ENCODE data around the gene PLCH1. TPM values are rescaled to one million over a fixed set of nuclear protein-coding genes. Genes with fewer than 3 reads are reported as not detected.

Gene PLCH1
- total RNA-seq, 2 donors from 2014 or later: 0.05 to 0.23 TPM

DNA sequence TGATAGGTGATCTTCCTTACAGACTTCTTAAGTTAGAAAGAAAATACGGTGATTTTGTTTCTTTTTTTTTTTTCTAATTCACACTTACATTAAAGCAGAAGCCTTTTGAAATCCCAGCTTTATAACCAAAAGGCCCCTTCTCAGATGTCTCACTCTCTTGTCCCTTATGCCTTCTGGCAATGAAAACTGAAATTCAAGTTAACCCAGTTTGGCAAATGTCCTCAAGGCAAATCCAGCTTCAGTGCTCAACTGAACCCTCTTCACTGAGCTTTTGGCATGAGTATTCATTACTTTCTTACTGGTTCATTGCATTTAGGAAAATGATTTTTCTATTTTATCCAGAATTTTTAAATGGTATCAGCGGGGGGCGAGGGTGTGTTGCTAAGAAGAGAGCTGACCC is 17.0 kb downstream of the PLCH1 start:
- DNase-seq (ENCODE audit: low spot score in 2 of 2) (no peak), ATAC-seq (no peak)
- H3K27ac Mint-ChIP-seq: no peak overlapping the region
- H3K9me3 Mint-ChIP-seq: no peaks in the 10 kb centered on the region
- H3K36me3 Mint-ChIP-seq: peaks cover 0 to 6% of the 10 kb centered on the region in 2 donors

DNA sequence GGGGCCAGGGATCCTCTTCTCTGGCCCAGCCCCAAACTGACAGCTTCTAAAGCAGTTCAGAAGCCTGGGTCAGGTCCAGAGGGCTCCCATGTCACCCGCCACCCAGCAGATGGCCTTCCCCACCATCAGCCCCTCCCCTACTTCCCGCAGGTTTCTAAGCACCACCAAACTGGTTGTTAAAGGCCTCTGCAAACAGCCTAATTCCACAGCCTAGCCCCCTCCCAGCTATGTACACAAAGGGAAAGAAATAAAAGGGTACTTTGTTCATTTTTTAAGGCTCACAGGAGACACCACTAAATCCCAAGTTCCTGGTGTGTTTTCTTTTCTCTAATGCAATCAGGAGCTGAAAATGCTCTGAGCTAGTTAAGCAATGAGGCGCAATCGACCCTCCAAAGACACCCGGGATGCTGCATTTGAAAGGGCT is 30.6 kb downstream of the PLCH1 start:
- ATAC-seq: no peak
- no peak overlapping the region for H3K27ac Mint-ChIP-seq
- H3K9me3 Mint-ChIP-seq: peaks cover 8 to 16% of the 10 kb centered on the region in 2 donors
- no peak for DNase-seq (ENCODE audit: low spot score in 2 of 2)
- H3K36me3 Mint-ChIP-seq: peaks cover 0 to 4% of the 10 kb centered on the region in 2 donors

DNA sequence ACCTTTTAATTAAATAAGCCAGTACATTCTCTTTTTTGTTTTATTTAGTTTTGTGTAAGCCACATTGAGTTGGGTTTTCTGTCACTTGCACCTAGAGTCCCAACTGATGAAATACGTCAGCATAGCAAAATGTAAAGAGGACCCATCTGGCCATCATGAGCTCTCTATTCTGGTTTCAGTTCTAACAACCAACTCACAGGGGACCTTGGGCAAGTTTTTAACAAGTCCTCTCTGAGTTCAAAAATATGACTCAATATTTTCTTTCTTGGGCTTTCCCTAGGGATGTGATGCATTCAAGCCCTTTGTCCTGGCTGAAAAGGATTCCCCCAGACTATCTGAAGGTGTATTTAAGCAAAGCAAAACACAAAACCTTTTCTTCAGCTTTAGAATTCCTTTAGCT is 32.9 kb downstream of the PLCH1 start:
- no peak for DNase-seq (ENCODE audit: low spot score in 2 of 2)
- no peak for ATAC-seq
- Mint-ChIP-seq H3K36me3 (peaks cover 0 to 4% of the 10 kb centered on the region in 2 donors), H3K9me3 (peaks cover 0 to 8% of the 10 kb centered on the region in 2 donors), H3K27ac (no peak overlapping the region)

DNA sequence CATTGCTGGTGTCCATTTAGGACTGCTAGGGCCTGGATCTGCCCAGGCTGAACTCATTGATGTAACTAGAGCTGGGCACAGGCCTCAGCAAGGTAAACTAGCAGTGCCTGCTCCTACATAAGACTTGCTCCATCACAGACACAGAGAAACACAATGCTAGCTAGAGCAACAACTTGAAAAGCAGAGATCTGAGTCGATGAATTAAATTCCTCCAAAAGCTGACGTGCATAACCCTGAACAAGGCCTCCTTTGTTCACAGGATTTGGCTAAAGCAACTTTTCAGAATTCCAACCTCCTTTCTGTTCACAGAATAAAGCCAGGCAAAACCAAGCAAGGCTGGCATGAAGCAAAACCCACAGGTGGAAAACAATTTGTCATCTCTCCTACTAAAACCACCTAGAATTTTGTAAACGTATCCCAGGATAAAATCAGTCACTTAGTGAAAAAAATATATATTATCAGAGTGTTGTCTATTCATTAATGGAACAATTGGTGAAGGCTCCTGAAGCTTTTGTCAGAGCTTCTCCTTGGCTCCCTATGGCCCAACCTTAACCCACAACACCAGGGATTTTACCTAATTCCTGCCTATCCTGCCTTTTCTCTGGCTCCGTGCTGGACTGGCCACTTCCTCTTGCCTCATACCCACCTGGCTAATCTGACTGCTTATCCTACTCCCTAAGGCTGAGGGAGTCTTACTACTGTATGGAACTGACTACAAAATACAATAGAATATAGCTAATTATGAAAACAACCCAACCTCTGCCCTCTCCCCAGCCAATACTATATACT is 39.9 kb downstream of the PLCH1 start:
- Mint-ChIP-seq H3K36me3 (no peaks in the 10 kb centered on the region), H3K9me3 (no peaks in the 10 kb centered on the region), H3K27ac (no peak overlapping the region)
- DNase-seq (ENCODE audit: low spot score in 2 of 2) (no peak), ATAC-seq (no peak)

DNA sequence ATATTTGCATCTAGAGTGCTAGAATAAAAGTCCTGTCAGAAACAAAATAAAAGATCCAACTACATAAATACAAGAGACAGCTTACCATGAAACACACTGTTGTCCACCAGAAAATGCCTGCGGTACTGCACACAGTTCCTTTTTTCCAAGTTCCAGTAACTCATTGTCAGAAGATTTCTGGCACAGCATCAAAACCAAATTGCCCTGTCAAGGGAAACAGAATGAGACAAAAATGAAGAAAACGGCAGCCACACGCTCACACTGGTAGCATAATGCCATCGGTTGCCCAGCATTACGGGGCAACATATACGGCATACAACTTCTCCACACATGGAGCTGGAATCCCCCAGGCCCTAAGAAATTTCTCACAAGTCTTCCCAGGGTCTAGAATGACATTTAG is 40.8 kb downstream of the PLCH1 start:
- Mint-ChIP-seq H3K9me3 (no peaks in the 10 kb centered on the region), H3K36me3 (no peaks in the 10 kb centered on the region), H3K27ac (no peak overlapping the region)
- DNase-seq (ENCODE audit: low spot score in 2 of 2) (no peak), ATAC-seq (no peak)

DNA sequence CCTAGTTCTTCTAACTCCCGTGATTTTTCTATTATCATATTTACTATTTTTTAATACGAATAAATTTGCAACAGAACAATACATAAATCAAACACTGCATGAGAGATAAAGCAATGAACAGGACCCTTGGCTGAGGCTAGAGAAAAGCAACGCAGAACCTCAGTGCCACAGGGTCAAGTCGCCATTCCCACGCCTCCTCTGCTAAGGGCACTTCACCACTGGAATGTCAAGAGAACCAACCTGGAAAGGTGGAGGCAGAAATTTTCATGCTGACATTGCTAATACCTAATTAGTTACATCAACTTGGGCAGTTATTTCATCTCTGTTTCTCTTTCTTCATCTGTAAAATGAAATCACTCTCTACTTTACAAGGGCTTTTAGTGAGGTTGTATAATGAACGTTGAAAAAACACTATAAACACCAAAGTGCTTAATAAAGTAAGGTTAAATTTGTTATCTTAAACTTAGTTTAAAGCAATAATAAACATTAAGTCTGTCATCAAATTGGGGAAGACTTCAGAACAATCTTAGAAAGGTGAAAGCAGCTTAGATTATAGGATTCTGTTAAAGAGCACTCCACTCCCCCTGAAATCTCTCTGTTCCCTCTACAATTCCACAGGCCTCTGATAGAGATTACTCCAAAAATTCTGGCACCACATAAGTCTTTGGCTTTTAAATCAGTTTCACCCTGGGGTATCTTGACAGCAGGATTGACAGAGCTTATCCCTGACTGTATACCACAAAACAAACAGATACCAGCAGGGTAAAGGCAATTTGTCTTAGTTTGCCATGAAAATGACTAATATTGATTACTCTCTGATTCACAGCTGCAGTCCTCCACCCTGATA is 41.9 kb downstream of the PLCH1 start:
- Mint-ChIP-seq H3K9me3 (no peaks in the 10 kb centered on the region), H3K27ac (no peak overlapping the region), H3K36me3 (no peaks in the 10 kb centered on the region)
- DNase-seq (ENCODE audit: low spot score in 2 of 2): no peak
- ATAC-seq: no peak

DNA sequence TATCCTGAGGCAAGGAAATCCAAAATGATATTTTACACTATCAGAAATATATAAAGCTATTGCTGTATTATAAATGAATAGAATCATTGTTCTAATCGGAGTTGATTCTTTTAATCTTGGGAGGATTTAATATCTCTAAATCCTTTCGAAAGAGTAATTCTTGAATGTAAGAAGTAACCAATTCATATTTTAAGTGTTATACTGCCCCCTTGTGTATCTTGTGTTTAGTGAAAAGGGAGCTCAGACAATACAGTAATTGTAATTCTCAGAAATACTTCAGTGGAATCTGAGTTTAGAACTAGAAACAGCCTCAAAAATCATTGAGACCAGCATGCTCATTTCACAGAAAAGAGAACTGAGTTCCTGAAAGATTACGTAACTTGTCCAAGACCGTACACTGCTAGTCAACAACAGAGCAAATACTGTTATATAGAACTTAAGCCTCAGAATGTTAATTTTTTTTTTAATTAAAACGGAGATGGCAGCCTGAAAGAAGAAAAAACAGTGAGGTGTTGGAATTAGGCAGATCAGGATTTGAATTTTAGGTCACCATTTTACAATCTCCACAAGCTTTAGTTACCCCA is 42.9 kb downstream of the PLCH1 start:
- no peak overlapping the region for H3K27ac Mint-ChIP-seq
- ATAC-seq (peak in 1 of 2 donors; percentile 59), DNase-seq (ENCODE audit: low spot score in 2 of 2) (no peak)
- no peaks in the 10 kb centered on the region for H3K36me3 Mint-ChIP-seq
- no peaks in the 10 kb centered on the region for H3K9me3 Mint-ChIP-seq

DNA sequence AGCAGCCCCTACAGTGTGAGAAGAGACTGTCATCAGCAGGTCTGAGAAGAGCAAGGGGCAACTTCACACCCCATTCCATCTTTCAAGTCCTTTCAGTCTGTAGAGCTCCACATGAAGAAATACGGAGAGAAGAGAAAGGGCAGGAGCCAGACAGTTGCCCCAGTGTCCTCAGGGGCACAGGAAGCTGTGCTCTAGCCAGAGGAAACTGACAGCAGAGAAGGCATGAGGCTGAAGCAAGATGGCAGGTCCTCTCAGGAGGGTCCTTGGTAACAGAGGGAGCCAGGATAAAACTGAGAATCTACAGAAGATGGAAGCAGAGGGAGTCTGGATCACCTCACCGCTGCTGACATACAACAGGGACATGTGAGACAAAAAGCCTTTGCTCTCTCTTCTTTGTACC is 47.3 kb downstream of the PLCH1 start:
- Mint-ChIP-seq H3K36me3 (no peaks in the 10 kb centered on the region), H3K27ac (no peak overlapping the region), H3K9me3 (no peaks in the 10 kb centered on the region)
- no peak for ATAC-seq
- DNase-seq (ENCODE audit: low spot score in 2 of 2): no peak

DNA sequence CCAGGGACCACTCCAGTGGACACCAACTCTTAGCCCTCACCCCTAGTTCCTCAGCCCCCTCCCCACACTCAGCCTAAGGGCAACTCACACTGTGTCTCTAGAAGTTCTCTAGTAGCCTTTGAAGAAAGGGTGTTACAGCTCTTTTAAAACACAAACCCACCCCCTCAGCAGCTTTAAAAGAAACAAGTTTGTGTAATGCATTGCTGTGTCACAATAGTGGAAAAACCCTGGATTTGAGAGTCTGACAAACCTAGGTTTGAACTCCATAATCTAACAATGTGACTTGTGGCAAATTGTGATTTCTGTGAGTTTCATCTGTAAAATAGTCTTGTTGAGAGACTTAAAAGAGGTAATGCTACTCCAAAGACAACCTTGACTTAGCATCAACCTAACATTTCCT is 54.0 kb downstream of the PLCH1 start:
- no peak for ATAC-seq
- Mint-ChIP-seq H3K9me3 (no peaks in the 10 kb centered on the region), H3K36me3 (no peaks in the 10 kb centered on the region), H3K27ac (no peak overlapping the region)
- DNase-seq (ENCODE audit: low spot score in 2 of 2): no peak

DNA sequence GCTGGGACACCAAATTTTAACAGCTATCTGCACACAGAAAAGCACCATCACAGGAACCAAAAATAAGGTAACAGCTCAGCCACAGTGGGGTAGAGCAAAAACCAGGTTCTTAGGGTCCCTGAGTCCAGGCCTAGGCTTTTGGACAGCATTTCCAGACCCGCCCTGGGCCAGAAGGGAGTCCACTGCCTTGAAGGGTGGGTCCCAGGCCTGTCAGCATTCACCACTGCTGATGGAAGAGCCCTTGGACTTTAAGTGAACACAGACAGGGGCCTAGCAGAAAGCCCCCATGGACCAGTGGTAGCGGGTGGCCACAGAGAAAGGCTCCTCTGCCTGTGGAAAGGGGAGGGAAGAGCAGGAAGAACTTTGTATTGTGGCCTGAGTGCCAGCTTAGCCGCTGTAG is 56.4 kb downstream of the PLCH1 start:
- no peaks in the 10 kb centered on the region for H3K36me3 Mint-ChIP-seq
- no peak for DNase-seq (ENCODE audit: low spot score in 2 of 2)
- no peak for ATAC-seq
- H3K27ac Mint-ChIP-seq: no peak overlapping the region
- H3K9me3 Mint-ChIP-seq: no peaks in the 10 kb centered on the region

DNA sequence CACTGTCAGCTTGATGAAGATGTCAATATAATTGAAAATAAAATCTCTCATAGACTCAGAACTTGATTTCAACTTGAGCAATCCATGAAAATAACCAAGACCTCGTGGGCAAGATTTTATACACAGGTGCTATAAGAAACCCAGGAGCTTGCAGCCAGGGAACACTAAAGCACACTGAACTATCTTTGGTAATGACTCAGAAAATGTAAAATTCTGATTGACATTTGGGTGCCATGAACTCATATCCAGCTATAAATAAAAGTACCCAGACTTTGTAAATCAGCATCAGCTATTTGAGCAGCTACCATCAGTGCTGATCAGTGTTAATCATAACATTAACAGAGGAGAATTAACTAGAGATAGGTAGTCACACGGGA is 61.5 kb downstream of the PLCH1 start:
- Mint-ChIP-seq H3K36me3 (no peaks in the 10 kb centered on the region), H3K27ac (no peak overlapping the region), H3K9me3 (no peaks in the 10 kb centered on the region)
- no peak for DNase-seq (ENCODE audit: low spot score in 2 of 2)
- ATAC-seq: no peak

DNA sequence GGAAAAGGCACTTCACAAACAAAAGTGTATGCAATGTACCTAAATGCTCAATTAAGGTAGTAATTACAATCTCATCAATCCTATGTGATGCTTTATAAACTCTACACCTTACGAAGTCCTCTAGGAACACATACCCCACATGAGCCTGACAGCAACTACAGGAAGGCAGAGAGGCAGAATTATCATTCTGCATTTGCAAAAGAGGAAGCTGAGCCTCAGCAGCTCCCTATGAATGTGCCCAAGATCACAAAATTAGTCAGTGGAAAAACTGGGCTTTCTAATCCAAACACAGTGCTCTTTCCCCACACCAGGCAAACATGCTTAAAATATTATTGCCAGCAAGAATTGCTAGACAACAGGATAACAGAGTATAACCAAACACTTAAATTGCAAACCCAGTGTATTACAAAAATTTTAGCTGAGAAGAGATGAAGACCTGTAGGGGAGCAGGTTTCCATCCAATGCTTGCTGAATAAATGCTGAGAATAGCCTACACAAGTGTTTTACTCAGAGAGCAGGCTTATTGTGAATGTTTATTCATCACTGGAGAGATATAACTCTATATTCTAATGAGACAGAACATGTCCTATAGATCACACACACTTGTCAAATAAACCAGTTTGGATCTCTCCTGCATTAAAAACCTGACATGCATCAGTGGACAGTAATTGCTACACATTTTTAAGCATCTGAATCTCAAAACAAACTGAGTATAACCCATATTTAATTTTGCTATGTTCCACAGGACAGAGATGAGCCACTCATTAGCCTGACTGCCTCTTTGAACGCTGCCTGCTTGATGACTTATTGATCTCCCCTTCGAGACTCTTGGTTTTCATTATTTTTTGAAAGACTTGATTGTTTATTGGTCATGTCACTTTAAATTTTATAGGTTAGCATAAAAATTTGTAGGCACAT is 62.2 kb downstream of the PLCH1 start:
- no peaks in the 10 kb centered on the region for H3K36me3 Mint-ChIP-seq
- H3K27ac Mint-ChIP-seq: no peak overlapping the region
- H3K9me3 Mint-ChIP-seq: no peaks in the 10 kb centered on the region
- no peak for DNase-seq (ENCODE audit: low spot score in 2 of 2)
- ATAC-seq: no peak

DNA sequence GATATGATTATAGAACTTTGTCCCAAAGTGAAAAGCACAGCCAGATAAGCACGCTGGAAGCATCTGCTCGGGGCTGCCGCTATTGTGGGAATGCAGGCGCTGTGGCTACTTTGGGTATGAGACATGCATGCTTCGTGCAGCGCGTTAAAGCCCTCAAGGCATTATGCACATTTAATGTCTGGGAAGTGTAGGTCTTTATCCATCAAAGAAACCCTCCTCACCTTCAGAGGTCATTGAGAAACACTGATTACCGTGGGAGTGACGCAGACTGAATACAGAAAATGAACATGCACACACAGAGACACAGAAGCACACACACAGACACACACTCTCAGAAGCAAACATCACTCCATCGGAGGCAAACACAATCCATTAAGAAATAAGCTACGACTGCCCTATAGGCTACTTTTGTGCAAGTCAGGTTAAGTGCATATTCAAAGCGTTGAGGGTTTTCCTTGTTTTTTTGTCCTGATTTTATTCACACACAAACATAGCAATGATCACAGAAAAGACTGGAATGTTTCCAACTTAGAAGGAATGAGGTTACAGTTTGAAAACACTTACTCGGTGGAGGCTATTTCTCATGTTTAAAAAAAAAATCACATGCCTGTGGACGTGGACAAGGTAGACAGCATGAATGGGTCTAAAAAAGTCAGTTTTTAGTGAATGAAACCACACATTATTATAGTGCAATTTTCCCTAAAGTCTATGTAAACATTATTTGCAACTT is 68.5 kb downstream of the PLCH1 start:
- Mint-ChIP-seq H3K36me3 (no peaks in the 10 kb centered on the region), H3K9me3 (no peaks in the 10 kb centered on the region), H3K27ac (no peak overlapping the region)
- no peak for ATAC-seq
- no peak for DNase-seq (ENCODE audit: low spot score in 2 of 2)

DNA sequence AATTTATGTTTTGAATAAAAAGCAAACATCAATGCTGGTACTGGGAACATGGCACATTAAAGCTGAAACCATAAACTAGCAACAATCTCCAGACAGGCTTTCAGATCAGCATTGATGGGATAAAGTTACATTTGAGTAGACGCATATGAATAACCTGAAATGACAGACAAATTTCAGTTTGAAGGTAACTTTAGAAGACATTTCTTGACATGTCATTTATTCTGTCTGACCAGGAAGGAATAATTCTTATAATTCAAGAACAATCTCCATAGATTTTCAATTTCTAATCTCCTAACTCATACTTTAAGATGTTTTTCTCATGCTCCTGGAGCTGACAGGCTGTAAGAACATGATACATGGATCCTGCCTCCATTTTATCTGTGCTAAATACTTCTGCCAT is 69.8 kb downstream of the PLCH1 start:
- DNase-seq (ENCODE audit: low spot score in 2 of 2) (no peak), ATAC-seq (no peak)
- no peaks in the 10 kb centered on the region for H3K36me3 Mint-ChIP-seq
- no peaks in the 10 kb centered on the region for H3K9me3 Mint-ChIP-seq
- H3K27ac Mint-ChIP-seq: no peak overlapping the region

DNA sequence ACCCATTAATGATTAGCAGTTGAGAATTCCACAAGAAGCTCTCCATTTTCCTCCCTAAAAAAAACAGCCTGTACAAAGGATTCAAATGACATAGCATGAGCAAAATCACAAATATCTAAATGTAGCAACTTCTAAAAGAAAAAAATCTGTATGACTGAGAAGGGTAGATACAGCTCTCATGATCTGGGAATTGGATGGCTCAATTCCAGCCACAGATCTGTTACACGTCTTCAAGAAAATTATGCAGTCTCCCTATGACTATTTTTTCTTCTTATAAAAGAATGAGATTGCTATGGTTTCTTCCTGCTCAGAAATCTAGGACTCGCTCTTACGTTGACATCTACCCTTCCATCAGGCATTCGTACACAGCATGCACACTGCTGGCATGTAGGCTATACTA is 71.5 kb downstream of the PLCH1 start:
- Mint-ChIP-seq H3K27ac (no peak overlapping the region), H3K9me3 (no peaks in the 10 kb centered on the region), H3K36me3 (no peaks in the 10 kb centered on the region)
- no peak for ATAC-seq
- no peak for DNase-seq (ENCODE audit: low spot score in 2 of 2)

DNA sequence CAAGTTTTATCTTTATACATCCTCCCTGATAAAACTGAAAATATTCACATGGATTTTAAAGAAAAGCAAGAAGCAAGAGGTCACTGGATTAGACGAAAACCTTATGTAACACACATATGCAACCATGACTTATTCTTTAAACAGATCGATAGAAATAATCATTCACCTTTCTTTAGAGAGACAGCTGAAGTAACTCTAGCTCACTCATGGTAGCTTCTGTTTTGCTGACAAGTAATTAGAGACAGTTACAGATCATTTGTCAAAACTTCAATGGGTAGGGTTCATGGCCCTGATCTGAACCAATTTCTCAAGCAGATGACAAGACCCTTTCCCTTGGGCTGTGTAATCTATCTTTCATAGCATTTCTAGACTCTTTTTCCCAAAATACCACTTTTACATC is 74.5 kb downstream of the PLCH1 start:
- no peak overlapping the region for H3K27ac Mint-ChIP-seq
- H3K9me3 Mint-ChIP-seq: no peaks in the 10 kb centered on the region
- ATAC-seq (no peak), DNase-seq (ENCODE audit: low spot score in 2 of 2) (no peak)
- no peaks in the 10 kb centered on the region for H3K36me3 Mint-ChIP-seq
